Suprapubic skin (tissue), 4 donors: ENCODE data around the gene VIPR1.

ENCODE experiments used
- CTCF ChIP-seq, 2 donors: fragments of 200-600 bp in 1 of 2; fragments of 450-650 bp in 1 of 2; sonication (generic) in 1 of 2; IDR thresholded peaks; one replicate each; pipeline ENCODE4 v1.5.1; 2016 to 2019; ENCODE audit warnings: antibody characterized with exemption in 2 of 2, mild to moderate bottlenecking in 1 of 2, moderate library complexity in 1 of 2
- EP300 ChIP-seq: sonication (generic); formaldehyde crosslinking; IDR thresholded peaks from one replicate; pipeline ENCODE4 v1.6.1; 2017; ENCODE audit warnings: antibody characterized with exemption
- POLR2A ChIP-seq, 2 donors: fragments of 450-650 bp; IDR thresholded peaks; one replicate each; pipeline ENCODE4 v1.6.1; 2017; ENCODE audit warnings: antibody characterized with exemption in 2 of 2, mild to moderate bottlenecking in 2 of 2, moderate library complexity in 2 of 2
- POLR2AphosphoS5 ChIP-seq, 3 donors: sonication (generic); formaldehyde crosslinking; IDR thresholded peaks; one replicate each; pipeline ENCODE4 v1.6.1; 2017; ENCODE audit warnings: antibody characterized with exemption in 3 of 3

- TF ChIP-seq CTCF (IDR thresholded peaks at IDR 0.05) (no peak), POLR2A (IDR thresholded peaks at IDR 0.05) (no peak), POLR2AphosphoS5 (IDR thresholded peaks at IDR 0.05) (no peak), EP300 (no peak)
These were observed 29.9 kb upstream of the VIPR1 start for GRCh38 chr3:42472555-42472954.
